Mesendoderm (in vitro differentiated cells): ENCODE measurements around the gene SLC23A1.

Experiments used
- DNase-seq: peaks from one replicate; pipeline ENCODE4 v3.0.0; 2013
- H2AK5ac ChIP-seq: 2 replicates; pipeline ENCODE4 v1.6.1; 2013; ENCODE audit warnings: low read length, inconsistent platforms
- H2BK120ac ChIP-seq: 2 replicates; pipeline ENCODE4 v1.6.1; 2013; ENCODE audit warnings: low read depth, mild to moderate bottlenecking, low read length, moderate library complexity, mixed read lengths
- H2BK15ac ChIP-seq: replicated peaks from 2 replicates; pipeline ENCODE4 v1.6.1; 2013; ENCODE audit warnings: low read depth, mild to moderate bottlenecking, moderate library complexity
- H2BK5ac ChIP-seq: 2 replicates; pipeline ENCODE4 v1.6.1; 2013; ENCODE audit warnings: low read length, inconsistent platforms
- H3K18ac ChIP-seq: 2 replicates; pipeline ENCODE4 v1.6.1; 2013; ENCODE audit warnings: mild to moderate bottlenecking, low read length, mixed read lengths
- H3K23ac ChIP-seq: one replicate; pipeline ENCODE4 v1.6.1; 2013; ENCODE audit warnings: low read length
- H3K27ac ChIP-seq: 2 replicates; pipeline ENCODE4 v1.5.1; 2013; ENCODE audit warnings: low read depth, mild to moderate bottlenecking, inconsistent platforms, low read length, moderate library complexity
- H3K27me3 ChIP-seq: 2 replicates; pipeline ENCODE4 v1.6.1; 2013; ENCODE audit warnings: low read length, control low read depth, mild to moderate bottlenecking, inconsistent platforms; ENCODE audit not compliant: insufficient read depth, poor library complexity
- H3K36me3 ChIP-seq: 2 replicates; pipeline ENCODE4 v1.6.1; 2013; ENCODE audit warnings: low read length, inconsistent platforms; ENCODE audit not compliant: control insufficient read depth, insufficient read depth
- H3K4ac ChIP-seq: one replicate; pipeline ENCODE4 v1.6.1; 2013; ENCODE audit warnings: low read depth, mild to moderate bottlenecking, low read length, moderate library complexity
- H3K4me1 ChIP-seq: 2 replicates; pipeline ENCODE4 v1.6.1; 2013; ENCODE audit warnings: low read depth, low read length, inconsistent platforms; ENCODE audit not compliant: control insufficient read depth
- H3K4me2 ChIP-seq: 2 replicates; pipeline ENCODE4 v1.6.1; 2013; ENCODE audit warnings: low read length
- H3K4me3 ChIP-seq: 2 replicates; pipeline ENCODE4 v1.5.1; 2013; ENCODE audit warnings: mild to moderate bottlenecking, low read length
- H3K56ac ChIP-seq: one replicate; pipeline ENCODE4 v1.6.1; 2013; ENCODE audit warnings: low read length
- H3K79me1 ChIP-seq: 2 replicates; pipeline ENCODE4 v1.6.1; 2013; ENCODE audit warnings: low read length, inconsistent platforms
- H3K79me2 ChIP-seq: 2 replicates; pipeline ENCODE4 v1.6.1; 2013; ENCODE audit warnings: mild to moderate bottlenecking, low read length; ENCODE audit not compliant: control insufficient read depth, insufficient read depth
- H3K9ac ChIP-seq: 2 replicates; pipeline ENCODE4 v1.6.1; 2013; ENCODE audit warnings: low read length, inconsistent platforms
- H4K5ac ChIP-seq: one replicate; pipeline ENCODE4 v1.6.1; 2013; ENCODE audit warnings: low read length
- H4K8ac ChIP-seq: one replicate; pipeline ENCODE4 v1.6.1; 2013; ENCODE audit warnings: low read depth, mild to moderate bottlenecking, control low read depth, low read length, moderate library complexity
- WGBS: extraction: QIAGEN DNeasy Blood & Tissue Kit; methylation state at CpG from one replicate; pipeline ENCODE4 v1.1.7; 2013; ENCODE audit warnings: low lambda C conversion rate, missing lambda C conversion rate; ENCODE audit not compliant: insufficient coverage; ENCODE audit errors: extremely low coverage; 5-methylcytosine and 5-hydroxymethylcytosine counted together

SLC23A1 gene

DNA sequence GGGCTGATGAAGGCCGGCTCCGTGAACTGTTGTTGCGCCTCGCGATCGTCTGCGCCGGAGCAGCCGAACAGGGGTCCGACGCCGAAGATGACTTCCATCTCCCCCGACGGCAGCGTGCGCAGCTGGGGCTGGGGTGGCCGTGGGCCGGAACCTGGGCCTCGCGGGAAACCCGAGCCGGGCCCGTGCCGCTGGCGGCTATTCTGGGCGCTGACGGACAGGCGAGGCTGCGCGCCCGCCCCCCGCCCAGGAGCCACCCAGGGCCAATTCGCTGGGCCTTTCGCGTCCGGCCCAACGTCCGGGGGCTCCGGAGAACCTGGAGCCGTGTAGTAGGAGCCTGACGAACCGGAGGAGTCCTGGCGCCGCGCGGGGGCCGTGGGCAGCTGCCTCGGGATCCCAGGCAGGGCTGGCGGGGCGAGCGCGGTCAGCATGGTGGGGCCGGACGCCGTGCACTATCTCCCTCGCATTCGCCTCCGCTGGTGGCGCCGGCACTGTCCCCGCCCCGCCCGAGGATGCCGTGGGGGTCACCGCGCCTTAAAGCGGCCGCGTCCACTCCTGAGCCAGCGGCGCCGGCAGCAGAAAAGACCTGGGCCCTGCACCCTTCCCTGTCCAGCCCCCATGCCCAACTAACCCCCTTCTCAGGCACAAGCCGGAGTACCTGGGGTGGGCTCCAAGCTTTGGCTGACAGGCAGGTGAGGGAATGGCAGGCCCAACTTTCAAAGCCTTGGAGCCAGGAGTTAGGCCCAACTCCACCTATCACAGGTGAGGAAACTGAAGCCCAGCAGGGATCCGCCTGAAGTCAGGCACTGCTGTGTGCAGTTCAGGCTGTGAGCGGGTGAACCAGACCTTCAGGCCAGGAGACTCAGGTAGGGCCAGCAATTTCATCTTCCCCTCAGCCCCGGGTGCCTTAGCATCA is 11.8 kb upstream of the SLC23A1 start, which contains the start of gene PROB1:
PROB1 (minus strand) TSS at position 451 of the 913 bp plus-strand sequence; CDS start at position 428, 23 bp downstream.
- peak within 1 kb of the TSS; percentile 70 for H3K56ac ChIP-seq
- H3K79me2 ChIP-seq = no peaks in the 10 kb centered on the region
- H3K4me3 ChIP-seq = peak within 1 kb of the TSS; percentile 39
- peak within 1 kb of the TSS; percentile 81 for H3K9ac ChIP-seq
- no peak within 1 kb of the TSS for H4K5ac ChIP-seq
- no peak within 1 kb of the TSS for H2AK5ac ChIP-seq
- H2BK5ac ChIP-seq = no peak within 1 kb of the TSS
- H3K27me3 ChIP-seq = peaks cover 3% of the 10 kb centered on the region
- peak within 1 kb of the TSS; percentile 68 for H3K23ac ChIP-seq
- no peak within 1 kb of the TSS for H2BK15ac ChIP-seq
- H3K36me3 ChIP-seq = no peaks in the 10 kb centered on the region
- peak within 1 kb of the TSS; percentile 16 for H3K4me2 ChIP-seq
- WGBS = no CpG with 5 or more reads among the region's 76 CpGs
- H3K18ac ChIP-seq = peak within 1 kb of the TSS; percentile 25
- peak; percentile 43 for DNase-seq
- peak within 1 kb of the TSS; percentile 64 for H3K4ac ChIP-seq
- H3K4me1 ChIP-seq = peaks cover 8% of the 10 kb centered on the region
- no peaks in the 10 kb centered on the region for H3K79me1 ChIP-seq
- peak within 1 kb of the TSS; percentile 0 for H2BK120ac ChIP-seq
- no peak within 1 kb of the TSS for H4K8ac ChIP-seq
- H3K27ac ChIP-seq = peak within 1 kb of the TSS; percentile 18

DNA sequence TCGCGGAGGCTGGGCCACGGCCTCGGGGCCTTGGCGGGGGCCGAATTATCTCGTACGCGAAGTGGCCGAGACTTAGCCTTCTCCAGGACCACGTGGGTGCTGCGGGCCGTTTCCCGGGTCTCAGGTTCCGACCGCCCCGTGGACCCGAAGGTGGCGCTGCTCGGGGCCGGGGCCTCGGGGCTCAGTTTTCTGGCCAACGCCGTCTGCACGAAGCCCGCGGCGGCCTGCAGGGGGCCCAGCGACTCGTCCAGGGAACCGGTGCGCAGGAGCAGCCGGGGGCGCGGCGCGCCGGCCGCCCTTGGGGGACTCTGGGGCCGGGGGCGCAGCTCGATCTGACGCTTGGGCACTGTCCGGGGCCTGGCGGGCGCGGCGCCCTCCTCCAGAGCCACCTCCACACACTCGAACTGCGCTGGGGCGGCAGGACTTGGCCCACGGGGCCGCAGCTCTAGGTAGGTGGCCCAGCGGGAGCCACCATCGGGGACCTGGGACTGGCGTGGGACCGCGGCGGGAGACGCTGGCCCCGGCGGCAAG is 11.1 kb upstream of the SLC23A1 start:
- Histone ChIP-seq H3K36me3 (no peaks in the 10 kb centered on the region), H3K4me3 (peak overlapping the region; percentile 39), H3K4me2 (peak overlapping the region; percentile 16), H3K18ac (peak overlapping the region; percentile 25), H3K4ac (peak overlapping the region; percentile 64), H3K23ac (peak overlapping the region; percentile 68), H4K5ac (no peak overlapping the region), H3K4me1 (peaks cover 8% of the 10 kb centered on the region), H4K8ac (no peak overlapping the region), H3K56ac (peak overlapping the region; percentile 70), H2BK5ac (no peak overlapping the region), H3K79me1 (no peaks in the 10 kb centered on the region), H3K27me3 (peaks cover 3% of the 10 kb centered on the region), H2BK15ac (no peak overlapping the region), H2BK120ac (no peak overlapping the region), H2AK5ac (no peak overlapping the region), H3K27ac (peak overlapping the region; percentile 18), H3K9ac (peak overlapping the region; percentile 81), H3K79me2 (no peaks in the 10 kb centered on the region)
- no CpG with 5 or more reads among the region's 62 CpGs for WGBS
- peak; percentile 74 for DNase-seq

DNA sequence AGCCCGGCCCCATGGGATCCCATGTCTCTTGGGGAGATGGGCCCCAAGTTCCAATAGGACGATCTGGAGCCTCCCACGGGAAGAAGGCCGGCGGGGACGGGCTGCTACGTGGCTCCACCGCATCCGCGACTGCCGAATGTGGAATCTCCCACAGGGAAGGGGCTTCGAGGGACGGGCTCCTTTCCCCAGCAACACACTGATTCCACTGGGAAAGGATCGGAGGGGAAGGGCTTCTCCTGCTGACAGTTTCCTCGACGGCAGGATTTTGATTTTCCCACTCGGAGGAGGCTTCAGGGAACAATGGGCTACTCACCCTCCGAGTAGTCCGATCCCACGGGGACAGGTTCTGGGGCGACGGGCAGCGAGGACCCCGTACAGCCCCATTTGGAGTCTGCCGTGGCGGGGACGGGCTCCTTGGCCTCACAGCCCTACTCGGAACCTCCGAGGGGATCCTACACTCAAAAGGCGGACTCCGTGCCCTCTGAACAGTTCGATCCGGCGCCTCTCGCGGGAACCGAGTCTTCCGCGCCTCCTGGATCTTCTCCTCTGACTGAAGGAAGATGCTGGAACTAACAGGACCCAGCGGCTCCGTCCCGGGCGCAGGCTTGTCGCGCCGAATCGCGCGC is 10.5 kb upstream of the SLC23A1 start:
- Histone ChIP-seq H3K4me3 (peak overlapping the region; percentile 22), H2BK120ac (no peak overlapping the region), H4K5ac (no peak overlapping the region), H3K23ac (no peak overlapping the region), H3K36me3 (no peaks in the 10 kb centered on the region), H2BK15ac (no peak overlapping the region), H3K27me3 (peaks cover 3% of the 10 kb centered on the region), H4K8ac (no peak overlapping the region), H3K4me2 (peak overlapping the region; percentile 16), H3K4ac (no peak overlapping the region), H3K79me1 (no peaks in the 10 kb centered on the region), H3K18ac (peak overlapping the region; percentile 25), H3K27ac (no peak overlapping the region), H3K9ac (peak overlapping the region; percentile 81), H3K4me1 (peaks cover 8% of the 10 kb centered on the region), H3K79me2 (no peaks in the 10 kb centered on the region), H3K56ac (peak overlapping the region; percentile 70), H2AK5ac (no peak overlapping the region), H2BK5ac (no peak overlapping the region)
- WGBS = no CpG with 5 or more reads among the region's 49 CpGs
- DNase-seq = no peak

DNA sequence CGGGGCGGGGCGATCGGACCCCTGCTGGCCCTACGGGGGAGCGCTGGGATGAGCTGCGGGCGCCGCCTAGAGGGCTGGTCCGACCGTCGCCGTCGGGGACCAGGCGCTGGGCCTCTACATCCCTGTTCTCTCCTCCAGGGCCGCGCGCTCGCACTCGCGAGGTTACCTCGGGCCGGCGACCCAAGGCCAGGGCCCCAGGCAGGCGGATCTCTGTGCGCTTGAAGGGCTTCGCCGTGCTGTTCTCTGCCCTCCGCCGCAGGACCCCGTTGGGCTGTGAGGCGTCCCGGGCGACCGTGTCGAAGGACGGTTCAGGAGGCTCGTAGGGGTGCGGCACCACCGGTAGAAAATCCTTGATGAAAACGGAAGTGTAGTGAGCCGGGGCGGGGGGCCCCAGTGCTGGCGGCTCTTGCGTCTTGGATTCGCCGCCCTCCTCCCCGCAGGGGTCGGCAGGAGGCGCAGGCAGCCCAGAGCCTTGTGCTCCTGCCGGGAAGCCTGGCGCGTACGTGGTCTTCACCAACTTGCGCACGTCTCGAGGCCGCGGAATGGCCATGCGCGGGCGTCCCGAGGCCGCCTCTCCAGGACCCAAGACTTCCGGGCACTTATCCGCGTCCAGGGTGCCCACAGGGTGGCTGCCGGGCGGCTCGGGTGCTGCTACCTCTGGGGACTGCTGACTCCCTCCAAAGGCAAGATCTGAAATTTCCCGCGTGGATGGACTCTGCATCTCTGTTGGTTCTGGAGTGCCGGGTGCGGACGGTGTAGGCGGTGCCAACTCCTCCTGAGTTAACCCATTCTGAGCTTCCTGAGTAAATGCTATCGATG is 9.8 kb upstream of the SLC23A1 start:
- Histone ChIP-seq H3K4ac (no peak overlapping the region), H3K79me2 (no peaks in the 10 kb centered on the region), H2BK5ac (no peak overlapping the region), H3K18ac (peak overlapping the region; percentile 21), H3K27me3 (peaks cover 3% of the 10 kb centered on the region), H3K56ac (peak overlapping the region; percentile 70), H2BK120ac (no peak overlapping the region), H3K79me1 (no peaks in the 10 kb centered on the region), H3K36me3 (no peaks in the 10 kb centered on the region), H3K4me1 (peaks cover 8% of the 10 kb centered on the region), H2AK5ac (no peak overlapping the region), H3K4me2 (peak overlapping the region; percentile 48), H2BK15ac (no peak overlapping the region), H3K23ac (no peak overlapping the region), H3K27ac (no peak overlapping the region), H4K8ac (no peak overlapping the region), H3K4me3 (peak overlapping the region; percentile 22), H4K5ac (no peak overlapping the region), H3K9ac (peak overlapping the region; percentile 81)
- peak; percentile 91 for DNase-seq
- no CpG with 5 or more reads among the region's 77 CpGs for WGBS

DNA sequence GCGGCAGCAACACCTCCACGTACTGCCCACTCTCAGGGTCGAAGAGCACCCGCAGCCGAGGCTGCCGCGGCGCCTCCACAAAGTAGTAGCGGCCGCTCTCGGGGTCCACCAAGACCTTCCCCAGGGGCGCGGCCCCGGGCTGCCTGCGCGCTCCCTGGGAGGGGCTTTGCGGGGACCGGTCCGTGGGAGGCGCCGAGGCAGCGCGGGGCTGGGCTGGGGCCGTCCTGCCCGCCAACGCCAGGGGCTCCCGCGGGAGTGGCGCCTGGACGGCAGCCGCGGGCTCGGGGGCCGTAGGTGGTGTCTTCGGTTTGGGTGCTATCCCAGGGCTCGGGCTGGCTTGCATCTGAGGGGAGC is 9.2 kb upstream of the SLC23A1 start:
- peak overlapping the region; percentile 60 for H3K9ac ChIP-seq
- H3K79me1 ChIP-seq = no peaks in the 10 kb centered on the region
- no CpG with 5 or more reads among the region's 36 CpGs for WGBS
- no peak overlapping the region for H2AK5ac ChIP-seq
- no peak overlapping the region for H4K5ac ChIP-seq
- no peaks in the 10 kb centered on the region for H3K36me3 ChIP-seq
- no peak overlapping the region for H2BK120ac ChIP-seq
- peaks cover 3% of the 10 kb centered on the region for H3K27me3 ChIP-seq
- peak overlapping the region; percentile 48 for H3K4me2 ChIP-seq
- no peak overlapping the region for H2BK5ac ChIP-seq
- no peak for DNase-seq
- no peaks in the 10 kb centered on the region for H3K79me2 ChIP-seq
- no peak overlapping the region for H3K23ac ChIP-seq
- peak overlapping the region; percentile 70 for H3K56ac ChIP-seq
- H3K27ac ChIP-seq = no peak overlapping the region
- H4K8ac ChIP-seq = no peak overlapping the region
- peak overlapping the region; percentile 46 for H3K4ac ChIP-seq
- H3K4me3 ChIP-seq = no peak overlapping the region
- H3K18ac ChIP-seq = no peak overlapping the region
- H2BK15ac ChIP-seq = no peak overlapping the region
- H3K4me1 ChIP-seq = peaks cover 8% of the 10 kb centered on the region
